Measurements from ENCODE around the gene SUPT3H.
"Not testable (repeated sequence)": the region's sequence is repeated elsewhere in the genome, so short reads cannot be mapped to it uniquely, and the experiment has no call there.

The SUPT3H gene

DNA sequence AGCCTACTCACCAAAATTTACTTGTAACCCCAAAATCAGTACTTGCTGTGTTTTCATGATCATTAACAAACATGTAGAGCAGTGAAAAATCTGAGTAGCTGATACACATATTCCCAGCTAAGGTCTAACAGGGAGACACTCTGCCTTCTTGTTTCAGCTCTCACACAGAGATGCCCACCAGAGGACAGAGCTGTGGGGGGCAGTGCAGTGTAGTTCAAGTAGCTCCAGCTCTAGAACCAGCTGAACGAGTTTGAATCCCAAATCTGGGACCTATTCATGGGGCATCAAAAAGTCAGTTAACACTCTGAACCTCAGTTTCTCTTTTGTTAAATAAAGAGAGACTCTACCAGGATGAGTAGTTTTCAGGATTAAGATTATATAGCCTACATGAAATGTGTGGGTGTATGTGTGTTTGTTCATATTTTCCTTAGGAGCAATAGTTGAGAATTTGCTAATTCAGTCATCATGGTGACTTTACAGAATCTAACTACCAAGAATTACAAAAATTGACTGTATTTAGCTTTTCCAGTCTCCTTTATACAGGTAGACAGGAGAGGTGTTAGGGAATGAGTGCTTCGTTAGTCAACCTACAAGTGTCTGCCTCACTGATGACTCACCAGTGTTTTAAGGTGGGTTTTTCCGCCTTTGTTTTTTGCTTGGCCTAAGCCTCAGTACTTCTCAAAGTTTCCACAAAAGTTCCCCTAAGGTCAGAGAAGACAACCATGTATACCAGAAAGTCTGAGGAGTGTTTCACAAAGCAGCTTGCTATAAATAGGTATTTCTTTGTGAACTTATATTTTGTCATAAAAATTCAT is 213.6 kb downstream of the SUPT3H start:
- H3K4me1 ChIP-seq (ENCODE audit: insufficient read depth, low read length) = no peaks in the 10 kb centered on the region; the same call in 1 of the 2 replicates

DNA sequence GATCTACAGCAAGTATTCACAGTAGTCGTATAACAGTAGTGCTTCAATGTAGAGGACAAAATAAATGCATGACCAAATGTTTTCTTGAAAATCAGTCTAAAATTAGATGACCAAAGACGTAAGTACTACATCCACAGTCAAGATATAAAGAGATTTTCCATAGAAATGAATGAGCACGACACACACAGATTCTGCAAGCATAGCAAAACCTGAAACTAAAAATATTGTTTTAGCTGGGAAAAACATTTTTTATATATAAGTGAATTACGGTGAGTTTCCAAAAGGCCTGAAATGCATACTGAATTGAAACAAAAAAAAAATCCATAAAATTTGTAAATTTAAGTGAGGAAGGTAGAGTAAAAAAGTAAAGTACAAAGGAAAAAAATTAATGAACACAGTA is 217.4 kb downstream of the SUPT3H start:
- Histone ChIP-seq H3K9me3 (ENCODE audit: insufficient read depth, low read depth, low read length) (no peaks in the 10 kb centered on the region), H3K27me3 (ENCODE audit: insufficient read depth, low read length) (no peaks in the 10 kb centered on the region), H3K4me3 (ENCODE audit: low read length) (no peak overlapping the region), H3K4me1 (ENCODE audit: insufficient read depth, low read length) (no peaks in the 10 kb centered on the region; the same call in 1 of the 2 replicates), H3K27ac (ENCODE audit: low read length) (no peak overlapping the region), H3K36me3 (ENCODE audit: insufficient read depth, low read depth, low read length) (no peaks in the 10 kb centered on the region), H3K9ac (ENCODE audit: low read depth, low read length) (no peak overlapping the region)

More for the DNA sequence above, 213.6 kb downstream of the SUPT3H start:
- H3K9ac ChIP-seq (ENCODE audit: low read depth, low read length) = no peak overlapping the region
- H3K27ac ChIP-seq (ENCODE audit: low read length) = no peak overlapping the region
- no peaks in the 10 kb centered on the region for H3K27me3 ChIP-seq (ENCODE audit: insufficient read depth, low read length)
- H3K36me3 ChIP-seq (ENCODE audit: insufficient read depth, low read depth, low read length) = no peaks in the 10 kb centered on the region
- no peak overlapping the region for H3K4me3 ChIP-seq (ENCODE audit: low read length)
- H3K9me3 ChIP-seq (ENCODE audit: insufficient read depth, low read depth, low read length) = no peaks in the 10 kb centered on the region

DNA sequence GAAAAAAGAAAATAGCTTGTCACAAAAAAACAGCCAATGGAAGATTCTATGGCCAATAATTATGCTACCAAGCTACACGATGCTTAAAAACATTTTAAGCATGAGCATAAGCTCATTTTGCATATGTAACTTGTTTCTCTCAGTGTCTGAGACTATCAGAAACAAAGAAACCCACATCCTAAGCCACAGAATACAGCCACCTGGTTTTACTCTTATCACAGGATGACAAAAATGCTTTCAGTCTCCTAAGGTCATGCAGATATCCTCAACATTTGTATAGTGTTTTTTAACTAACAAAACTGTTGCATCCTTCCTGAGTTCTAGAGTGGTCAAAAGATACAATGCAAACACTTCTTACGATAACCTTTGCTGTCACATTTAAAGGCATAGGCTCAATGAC is 221.7 kb downstream of the SUPT3H start:
- H3K27me3 ChIP-seq (ENCODE audit: insufficient read depth, low read length) = no peaks in the 10 kb centered on the region
- H3K4me1 ChIP-seq (ENCODE audit: insufficient read depth, low read length) = no peaks in the 10 kb centered on the region
- H3K4me3 ChIP-seq (ENCODE audit: low read length) = no peak overlapping the region
- no peaks in the 10 kb centered on the region for H3K9me3 ChIP-seq (ENCODE audit: insufficient read depth, low read depth, low read length)
- no peaks in the 10 kb centered on the region for H3K36me3 ChIP-seq (ENCODE audit: insufficient read depth, low read depth, low read length)
- no peak overlapping the region for H3K9ac ChIP-seq (ENCODE audit: low read depth, low read length)
- no peak overlapping the region for H3K27ac ChIP-seq (ENCODE audit: low read length)

DNA sequence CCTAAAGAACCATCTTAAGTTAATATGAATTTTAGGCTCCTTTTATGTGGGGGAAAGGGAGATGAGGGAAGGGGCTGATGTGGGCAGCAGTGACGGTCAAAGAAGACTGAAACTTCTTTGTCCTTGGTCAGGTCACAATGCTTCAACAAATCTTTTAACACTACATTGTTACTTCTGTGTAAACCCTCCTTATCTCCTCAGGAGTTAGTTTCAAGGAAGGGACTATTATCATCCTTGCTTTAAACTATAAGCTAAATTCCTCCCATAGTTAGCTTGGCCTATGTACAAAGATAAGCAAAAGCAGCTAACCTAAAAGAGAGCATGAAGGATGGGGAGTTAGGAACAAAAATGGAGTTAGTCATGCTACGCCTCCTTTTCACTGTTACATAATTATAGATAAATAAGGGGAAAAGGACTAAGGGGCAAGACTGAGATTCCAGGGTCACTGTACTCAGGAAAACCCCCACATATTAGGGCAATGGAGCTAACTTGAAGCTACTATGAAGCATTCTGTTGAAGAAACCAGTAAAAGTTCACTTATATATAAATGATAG is 222.3 kb downstream of the SUPT3H start:
- H3K36me3 ChIP-seq (ENCODE audit: insufficient read depth, low read depth, low read length) = no peaks in the 10 kb centered on the region
- no peaks in the 10 kb centered on the region for H3K27me3 ChIP-seq (ENCODE audit: insufficient read depth, low read length)
- H3K4me1 ChIP-seq (ENCODE audit: insufficient read depth, low read length) = no peaks in the 10 kb centered on the region
- no peaks in the 10 kb centered on the region for H3K9me3 ChIP-seq (ENCODE audit: insufficient read depth, low read depth, low read length)
- no peak overlapping the region for H3K9ac ChIP-seq (ENCODE audit: low read depth, low read length)
- no peak overlapping the region for H3K4me3 ChIP-seq (ENCODE audit: low read length)
- H3K27ac ChIP-seq (ENCODE audit: low read length) = no peak overlapping the region

DNA sequence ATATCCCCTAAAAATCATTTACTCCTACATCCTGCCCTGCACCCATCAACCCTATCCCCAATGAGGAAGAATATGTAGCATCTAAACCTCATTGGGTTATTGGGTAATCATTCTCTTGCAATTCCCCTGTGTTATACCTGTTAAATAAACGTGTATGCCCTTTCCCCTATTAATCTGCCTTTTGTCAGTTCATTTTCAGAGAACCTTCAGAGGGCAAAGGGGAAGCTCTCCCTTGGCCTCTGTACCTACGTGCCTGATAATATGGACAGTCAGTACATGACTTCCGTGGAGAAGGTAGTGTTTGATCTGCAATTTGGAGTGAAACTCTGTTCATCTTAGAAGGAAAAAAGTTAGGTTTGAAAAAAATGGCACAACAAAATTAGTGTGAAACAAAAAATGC is 223.1 kb downstream of the SUPT3H start:
- H3K36me3 ChIP-seq (ENCODE audit: insufficient read depth, low read depth, low read length) = no peaks in the 10 kb centered on the region
- no peaks in the 10 kb centered on the region for H3K27me3 ChIP-seq (ENCODE audit: insufficient read depth, low read length)
- H3K9me3 ChIP-seq (ENCODE audit: insufficient read depth, low read depth, low read length) = no peaks in the 10 kb centered on the region
- H3K27ac ChIP-seq (ENCODE audit: low read length) = no peak overlapping the region
- no peaks in the 10 kb centered on the region for H3K4me1 ChIP-seq (ENCODE audit: insufficient read depth, low read length)
- no peak overlapping the region for H3K4me3 ChIP-seq (ENCODE audit: low read length)
- no peak overlapping the region for H3K9ac ChIP-seq (ENCODE audit: low read depth, low read length)

DNA sequence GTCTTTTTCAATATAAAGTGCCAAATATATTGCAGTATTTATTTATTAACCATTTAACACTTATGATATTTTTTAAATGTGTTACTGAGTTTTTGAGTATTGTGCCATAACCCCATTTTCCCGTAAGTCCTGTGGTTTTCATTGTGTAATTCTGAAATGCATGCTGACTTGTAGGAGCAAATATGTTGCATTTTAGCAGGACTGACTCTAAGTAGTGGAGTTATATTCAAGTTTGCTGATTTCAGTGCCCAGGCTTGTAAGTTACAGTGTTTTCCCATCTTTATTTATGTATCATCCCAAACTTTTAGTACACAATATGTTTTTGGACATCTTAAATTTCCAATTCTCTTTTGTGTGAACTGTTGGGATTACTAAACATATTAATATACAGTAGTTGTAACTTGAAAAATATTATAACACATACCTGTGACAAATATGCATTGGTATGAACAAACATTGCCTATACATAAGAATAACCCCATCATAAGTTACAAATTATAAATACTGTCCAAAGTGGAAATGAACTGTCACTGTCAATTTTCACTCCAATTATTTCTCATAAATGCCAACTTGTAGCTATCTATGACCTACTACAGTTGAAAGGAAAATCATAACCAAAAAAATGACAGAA is 228.9 kb downstream of the SUPT3H start:
- Histone ChIP-seq H3K9ac (ENCODE audit: low read depth, low read length) (no peak overlapping the region), H3K4me1 (ENCODE audit: insufficient read depth, low read length) (no peaks in the 10 kb centered on the region), H3K27me3 (ENCODE audit: insufficient read depth, low read length) (no peaks in the 10 kb centered on the region), H3K4me3 (ENCODE audit: low read length) (no peak overlapping the region), H3K9me3 (ENCODE audit: insufficient read depth, low read depth, low read length) (no peaks in the 10 kb centered on the region), H3K36me3 (ENCODE audit: insufficient read depth, low read depth, low read length) (no peaks in the 10 kb centered on the region), H3K27ac (ENCODE audit: low read length) (no peak overlapping the region)

DNA sequence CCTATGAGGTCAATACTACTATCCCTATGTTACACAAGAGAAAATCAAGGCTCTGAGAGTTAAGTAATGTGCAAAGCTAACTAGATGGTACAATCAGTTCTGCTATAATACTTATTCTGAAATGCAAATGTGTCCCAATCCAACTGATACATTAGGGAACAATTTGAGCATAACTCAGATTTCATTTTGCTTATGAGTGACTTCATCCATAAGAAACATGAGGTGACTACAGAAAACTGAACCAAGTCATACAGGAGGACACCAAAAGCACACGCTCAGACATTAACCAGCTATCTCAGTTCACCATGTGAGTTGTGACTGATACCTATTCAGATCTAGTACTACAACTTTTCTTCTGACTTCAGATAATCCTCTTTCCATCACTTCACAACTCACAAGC is 229.5 kb downstream of the SUPT3H start:
- Histone ChIP-seq H3K27ac (ENCODE audit: low read length) (no peak overlapping the region), H3K9me3 (ENCODE audit: insufficient read depth, low read depth, low read length) (no peaks in the 10 kb centered on the region)

DNA sequence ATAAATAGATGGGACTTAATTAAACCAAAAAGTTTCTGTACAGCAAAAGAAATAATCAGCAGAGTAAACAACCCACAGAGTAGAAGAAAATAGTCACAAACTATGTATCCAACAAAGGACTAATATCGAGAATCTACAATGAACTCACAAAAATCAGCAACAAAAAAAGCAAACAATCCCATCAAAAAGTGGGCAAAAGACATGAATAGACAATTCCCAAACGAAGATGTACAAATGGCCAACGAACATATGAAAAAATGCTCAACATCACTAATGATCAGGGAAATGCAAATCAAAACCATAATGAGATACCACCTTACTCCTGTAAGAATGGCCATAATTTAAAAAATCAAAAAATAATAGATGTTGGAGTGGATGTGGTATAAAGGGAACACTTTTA is 232.1 kb downstream of the SUPT3H start:
- H3K9ac ChIP-seq (ENCODE audit: low read depth, low read length); H3K27me3 ChIP-seq (ENCODE audit: insufficient read depth, low read length); H3K4me1 ChIP-seq (ENCODE audit: insufficient read depth, low read length); H3K27ac ChIP-seq (ENCODE audit: low read length); H3K4me3 ChIP-seq (ENCODE audit: low read length); H3K36me3 ChIP-seq (ENCODE audit: insufficient read depth, low read depth, low read length); H3K9me3 ChIP-seq (ENCODE audit: insufficient read depth, low read depth, low read length): not testable (repeated sequence)

More for the DNA sequence above, 229.5 kb downstream of the SUPT3H start:
- H3K4me3 ChIP-seq (ENCODE audit: low read length) = no peak overlapping the region
- no peaks in the 10 kb centered on the region for H3K27me3 ChIP-seq (ENCODE audit: insufficient read depth, low read length)
- no peaks in the 10 kb centered on the region for H3K4me1 ChIP-seq (ENCODE audit: insufficient read depth, low read length)
- no peaks in the 10 kb centered on the region for H3K36me3 ChIP-seq (ENCODE audit: insufficient read depth, low read depth, low read length)
- H3K9ac ChIP-seq (ENCODE audit: low read depth, low read length) = no peak overlapping the region

DNA sequence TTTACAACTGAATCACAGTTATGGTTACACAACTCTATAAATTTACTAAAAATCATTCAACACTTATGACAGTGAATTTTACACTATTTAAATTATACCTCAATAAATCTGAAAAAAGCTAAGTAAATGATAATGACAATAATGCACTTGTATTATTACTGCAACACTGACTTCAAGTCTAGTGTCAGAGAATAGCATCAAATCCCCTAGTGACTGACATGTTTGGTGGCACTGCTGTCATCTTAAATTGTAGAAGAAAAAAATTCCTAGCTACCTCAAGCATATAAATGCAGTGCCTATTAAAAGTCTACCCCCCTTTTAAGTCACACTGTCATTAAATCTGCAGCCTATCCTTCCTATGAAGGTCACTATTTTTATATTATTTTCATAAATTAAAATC is 239.0 kb downstream of the SUPT3H start:
- Histone ChIP-seq H3K9me3 (ENCODE audit: insufficient read depth, low read depth, low read length) (peaks cover 4% of the 10 kb centered on the region; the same call in 1 of the 2 replicates), H3K36me3 (ENCODE audit: insufficient read depth, low read depth, low read length) (no peaks in the 10 kb centered on the region), H3K4me1 (ENCODE audit: insufficient read depth, low read length) (peaks cover 6% of the 10 kb centered on the region; the same call in 1 of the 2 replicates), H3K27ac (ENCODE audit: low read length) (no peak overlapping the region), H3K27me3 (ENCODE audit: insufficient read depth, low read length) (no peaks in the 10 kb centered on the region), H3K9ac (ENCODE audit: low read depth, low read length) (no peak overlapping the region), H3K4me3 (ENCODE audit: low read length) (no peak overlapping the region)

DNA sequence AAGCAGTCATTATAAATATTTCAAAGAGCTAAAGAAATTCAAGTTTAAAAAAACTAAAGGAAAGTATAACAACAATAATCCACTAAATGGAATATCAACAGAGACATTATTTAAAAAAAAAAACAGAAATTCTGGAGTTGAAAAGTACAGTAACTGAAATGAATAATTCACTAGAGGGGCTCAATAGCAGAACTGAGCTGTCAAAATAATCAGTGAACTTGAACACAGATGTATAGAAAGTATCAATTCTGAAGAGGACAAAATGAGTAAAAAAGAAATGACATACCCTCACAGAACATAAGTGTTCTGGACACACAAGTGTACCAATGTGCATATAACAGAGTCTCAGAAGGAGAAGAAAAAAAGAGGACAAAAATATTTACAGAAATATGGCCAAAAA is 241.2 kb downstream of the SUPT3H start:
- Histone ChIP-seq H3K36me3 (ENCODE audit: insufficient read depth, low read depth, low read length) (no peaks in the 10 kb centered on the region), H3K27me3 (ENCODE audit: insufficient read depth, low read length) (no peaks in the 10 kb centered on the region), H3K9me3 (ENCODE audit: insufficient read depth, low read depth, low read length) (0 out of 2 replicates have a peak, but pooled peaks cover 4% of the 10 kb centered on the region), H3K4me1 (ENCODE audit: insufficient read depth, low read length) (peaks cover 6% of the 10 kb centered on the region; the same call in 1 of the 2 replicates), H3K27ac (ENCODE audit: low read length) (no peak overlapping the region), H3K9ac (ENCODE audit: low read depth, low read length) (no peak overlapping the region), H3K4me3 (ENCODE audit: low read length) (no peak overlapping the region)

DNA sequence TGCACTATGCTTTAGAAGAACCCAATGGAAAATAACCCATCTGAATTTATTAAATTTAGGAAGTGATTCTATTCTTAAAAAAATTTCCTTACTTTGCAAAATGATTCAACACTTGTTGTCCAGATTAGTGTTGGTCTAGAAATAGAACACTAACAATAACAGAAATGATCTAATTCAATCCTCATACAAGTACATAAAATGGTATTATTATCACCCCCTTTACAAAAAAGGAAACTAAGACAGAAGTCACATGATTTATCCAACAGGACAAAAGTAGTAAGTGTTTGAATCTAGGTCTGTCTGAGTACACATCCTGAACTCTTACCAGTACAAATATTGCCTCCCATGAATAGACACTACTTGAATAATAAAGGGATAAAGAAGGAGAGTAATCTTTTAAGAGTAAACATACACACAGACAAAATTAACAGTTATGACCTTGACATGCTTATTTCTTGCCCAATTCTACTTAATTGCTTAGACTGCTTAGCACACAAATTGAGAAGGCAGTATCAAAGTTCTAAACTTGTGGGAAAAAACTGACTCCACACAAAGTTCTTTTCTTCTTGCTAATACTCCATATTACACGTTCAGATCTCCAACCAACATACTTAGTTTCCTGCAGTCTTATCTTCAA is 245.0 kb downstream of the SUPT3H start:
- H3K4me1 ChIP-seq (ENCODE audit: insufficient read depth, low read length) = no peaks in the 10 kb centered on the region
- no peak overlapping the region for H3K9ac ChIP-seq (ENCODE audit: low read depth, low read length)
- H3K4me3 ChIP-seq (ENCODE audit: low read length) = no peak overlapping the region
- no peaks in the 10 kb centered on the region for H3K36me3 ChIP-seq (ENCODE audit: insufficient read depth, low read depth, low read length)
- no peaks in the 10 kb centered on the region for H3K27me3 ChIP-seq (ENCODE audit: insufficient read depth, low read length)
- H3K9me3 ChIP-seq (ENCODE audit: insufficient read depth, low read depth, low read length) = 0 out of 2 replicates have a peak, but pooled peaks cover 4% of the 10 kb centered on the region
- no peak overlapping the region for H3K27ac ChIP-seq (ENCODE audit: low read length)
